Vagina (tissue), 2 donors: ENCODE measurements around the gene TMEM44.

Experiments used
- POLR2A ChIP-seq, 2 donors: fragments of 450-650 bp; IDR thresholded peaks; one replicate each; pipeline ENCODE4 v1.6.1; 2017; ENCODE audit warnings: antibody characterized with exemption in 2 of 2, mild to moderate bottlenecking in 2 of 2, moderate library complexity in 2 of 2
- POLR2AphosphoS5 ChIP-seq, 2 donors: sonication (generic); formaldehyde crosslinking; IDR thresholded peaks; one replicate each; pipeline ENCODE4 v1.9.0; 2017; ENCODE audit warnings: antibody characterized with exemption in 2 of 2, mild to moderate bottlenecking in 2 of 2, low read depth in 1 of 2; ENCODE audit not compliant: insufficient read depth in 1 of 2
- TF ChIP-seq, protein P1 (sequence below), 3 experiments: fragments of 450-650 bp in 2 of 3; fragments of 200-600 bp in 1 of 3; sonication (generic) in 1 of 3; IDR thresholded peaks; one replicate each; pipeline ENCODE4 v1.5.1; 2017 to 2019; ENCODE audit warnings: antibody characterized with exemption in 3 of 3, mild to moderate bottlenecking in 2 of 3, moderate library complexity in 2 of 3

DNA sequence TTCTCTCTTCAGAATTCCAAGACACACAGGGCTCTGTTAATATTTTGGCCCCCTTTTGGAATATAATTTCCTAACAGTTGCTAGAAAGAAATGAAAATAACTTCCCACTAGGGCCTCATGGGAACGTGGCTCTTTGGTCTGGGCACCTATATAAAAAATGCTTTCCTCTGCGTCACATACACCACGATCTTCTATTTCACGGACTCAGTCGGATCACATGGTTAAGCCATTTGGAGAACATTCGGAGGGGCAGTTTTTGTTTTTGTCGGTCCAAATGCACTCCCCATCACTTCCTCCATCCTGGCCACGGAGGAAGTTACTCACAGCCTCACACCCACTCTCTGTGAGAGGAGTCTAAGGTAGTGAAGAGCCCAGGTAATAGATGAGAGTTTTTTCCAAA, 21.0 kb downstream of the TMEM44 start:
- TF ChIP-seq, protein P1, sequence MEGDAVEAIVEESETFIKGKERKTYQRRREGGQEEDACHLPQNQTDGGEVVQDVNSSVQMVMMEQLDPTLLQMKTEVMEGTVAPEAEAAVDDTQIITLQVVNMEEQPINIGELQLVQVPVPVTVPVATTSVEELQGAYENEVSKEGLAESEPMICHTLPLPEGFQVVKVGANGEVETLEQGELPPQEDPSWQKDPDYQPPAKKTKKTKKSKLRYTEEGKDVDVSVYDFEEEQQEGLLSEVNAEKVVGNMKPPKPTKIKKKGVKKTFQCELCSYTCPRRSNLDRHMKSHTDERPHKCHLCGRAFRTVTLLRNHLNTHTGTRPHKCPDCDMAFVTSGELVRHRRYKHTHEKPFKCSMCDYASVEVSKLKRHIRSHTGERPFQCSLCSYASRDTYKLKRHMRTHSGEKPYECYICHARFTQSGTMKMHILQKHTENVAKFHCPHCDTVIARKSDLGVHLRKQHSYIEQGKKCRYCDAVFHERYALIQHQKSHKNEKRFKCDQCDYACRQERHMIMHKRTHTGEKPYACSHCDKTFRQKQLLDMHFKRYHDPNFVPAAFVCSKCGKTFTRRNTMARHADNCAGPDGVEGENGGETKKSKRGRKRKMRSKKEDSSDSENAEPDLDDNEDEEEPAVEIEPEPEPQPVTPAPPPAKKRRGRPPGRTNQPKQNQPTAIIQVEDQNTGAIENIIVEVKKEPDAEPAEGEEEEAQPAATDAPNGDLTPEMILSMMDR (IDR thresholded peaks at IDR 0.05): no peak
- TF ChIP-seq POLR2AphosphoS5 (IDR thresholded peaks at IDR 0.05; ENCODE audit: insufficient read depth in 1 of 2, low read depth in 1 of 2) (no peak), POLR2A (IDR thresholded peaks at IDR 0.05) (no peak)
